GM21526 (cell line): ENCODE results near the gene TMEM106B.
"Not testable (repeated sequence)": the region's sequence is repeated elsewhere in the genome, so short reads cannot be mapped to it uniquely, and the experiment has no call there.

ENCODE experiments used
- ATAC-seq: cut with Tn5 transposase; IDR thresholded peaks from one replicate; pipeline ENCODE4 v1.9.1; 2021; ENCODE audit warnings: moderate library complexity; ENCODE audit not compliant: unreplicated experiment, low FRiP score

Gene TMEM106B

GRCh38 chr7:12211054-12211710, at the start of gene TMEM106B:
TSS of gene TMEM106B (plus strand) at chr7:12211294. CDS start at chr7:12214811, 3,517 bp downstream.
- peak; percentile 98 for ATAC-seq

- no peak for ATAC-seq
Observed at GRCh38 chr7:12162415-12163113, 48.5 kb upstream of the TMEM106B start.

- not testable (repeated sequence) for ATAC-seq
Observed at GRCh38 chr7:12168065-12168464, 43.0 kb upstream of the TMEM106B start.

DNA sequence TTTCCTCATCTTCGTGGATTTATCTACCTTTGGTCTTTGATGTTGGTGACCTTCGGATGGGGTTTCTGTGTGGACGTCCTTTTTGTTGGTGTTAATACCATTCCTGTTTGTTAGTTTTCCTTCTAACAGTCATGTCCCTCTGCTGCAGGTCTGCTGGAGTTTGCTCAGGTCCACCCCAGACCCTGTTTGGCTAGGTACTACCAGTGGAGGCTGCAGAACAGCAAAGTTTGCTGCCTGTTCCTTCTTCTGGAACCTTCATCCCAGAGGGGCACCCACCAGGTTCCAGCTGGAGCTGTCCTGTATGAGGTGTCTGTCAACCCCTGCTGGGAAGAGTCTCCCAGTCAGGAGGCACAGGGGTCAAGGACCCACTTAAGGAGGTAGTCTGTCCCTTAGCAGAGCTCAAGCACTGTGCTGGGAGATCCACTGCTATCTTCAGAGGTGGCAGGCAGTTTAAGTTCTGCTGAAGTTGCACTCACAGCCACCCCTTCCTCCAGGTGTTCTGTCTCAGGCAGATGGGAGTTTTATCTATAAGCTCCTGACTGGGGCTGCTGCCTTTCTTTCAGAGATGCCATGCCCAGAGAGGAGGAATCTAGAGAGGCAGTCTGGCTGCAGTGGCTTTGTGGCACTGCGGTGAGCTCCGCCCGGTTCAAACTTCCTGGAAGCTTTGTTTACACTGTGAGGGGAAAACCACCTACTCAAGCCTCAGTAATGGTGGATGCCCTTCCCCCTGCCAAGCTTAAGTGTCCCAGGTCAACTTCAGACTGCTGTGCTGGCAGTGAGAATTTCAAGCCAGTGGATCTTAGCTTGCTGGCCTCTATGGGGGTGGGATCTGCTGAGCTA, 40.9 kb upstream of the TMEM106B start:
- not testable (repeated sequence) for ATAC-seq

GRCh38 chr7:12173671-12174070, 37.4 kb upstream of the TMEM106B start:
- no peak for ATAC-seq

DNA sequence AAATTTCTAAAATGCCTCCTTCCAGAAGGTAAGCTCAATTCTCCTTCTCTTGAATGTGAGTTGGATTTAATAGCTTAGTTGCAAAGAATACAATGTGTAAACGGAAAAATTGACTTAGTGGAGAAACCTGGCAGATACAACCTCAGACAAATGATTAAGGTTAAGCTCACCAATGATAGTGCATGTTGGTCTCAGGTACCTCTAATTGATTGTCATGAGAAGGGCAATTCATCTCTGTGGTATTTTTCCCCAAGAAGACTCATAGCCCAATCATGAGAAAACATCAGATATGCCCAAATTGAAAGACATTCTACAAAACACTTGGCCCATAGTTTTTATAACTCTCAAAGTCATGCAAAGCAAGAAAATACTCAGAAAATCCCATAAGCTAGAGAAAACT, 36.2 kb upstream of the TMEM106B start:
- no peak for ATAC-seq

GRCh38 chr7:12178317-12178716, 32.8 kb upstream of the TMEM106B start:
- ATAC-seq = no peak

DNA sequence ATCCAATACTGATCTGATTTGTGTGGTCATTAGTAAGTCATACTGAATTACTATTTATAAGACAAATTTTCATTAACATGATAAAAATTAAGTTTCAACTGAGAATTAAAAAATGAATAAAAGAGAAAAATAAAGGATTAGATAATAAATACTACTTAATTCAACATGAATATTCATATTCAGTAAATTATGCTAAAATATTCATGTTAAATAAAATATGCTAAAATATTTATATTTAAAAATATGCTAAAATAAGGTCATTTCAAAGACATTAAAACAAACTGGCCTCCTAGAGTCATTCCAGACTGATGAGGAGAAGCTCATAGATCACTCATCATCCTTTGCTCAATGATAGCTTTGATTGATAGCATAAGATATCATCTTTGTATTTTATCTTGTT, 16.7 kb upstream of the TMEM106B start:
- ATAC-seq = no peak

DNA sequence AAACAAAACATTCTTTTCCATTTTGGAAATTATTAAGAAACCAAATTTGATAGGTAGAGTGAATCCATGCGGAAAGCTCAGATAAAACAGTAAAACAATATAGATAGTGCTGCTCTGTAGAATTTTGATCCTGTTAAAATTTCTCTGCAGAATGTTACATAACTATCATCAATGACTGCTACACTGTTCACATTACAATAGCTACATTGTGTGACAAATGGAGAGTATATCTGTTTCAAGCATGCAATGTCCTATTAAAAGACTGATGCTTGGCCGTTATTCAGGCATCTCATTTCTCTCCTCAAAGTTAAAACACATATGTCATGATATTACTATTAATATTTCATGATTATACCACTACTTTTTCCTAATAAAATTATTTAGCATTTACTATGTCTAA, 14.7 kb upstream of the TMEM106B start:
- no peak for ATAC-seq

DNA sequence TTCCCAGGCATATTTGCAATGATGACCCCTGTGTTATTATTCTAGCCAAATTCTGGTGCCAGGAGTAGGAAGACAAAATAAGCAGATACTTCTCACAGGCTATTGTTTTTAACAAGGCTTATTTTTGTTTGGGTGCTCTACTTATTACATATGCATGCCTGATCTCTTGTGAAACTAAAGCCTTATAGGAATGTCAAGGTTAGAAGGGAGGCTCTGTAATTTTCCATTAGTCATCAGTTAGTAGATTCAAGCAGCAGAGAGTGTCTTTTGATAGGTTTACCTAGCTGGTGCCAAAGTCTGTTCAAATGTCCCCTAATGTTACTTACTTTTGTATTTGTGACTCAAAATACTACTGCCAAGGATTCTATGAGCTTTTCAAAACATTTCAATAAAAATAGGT, 11.7 kb upstream of the TMEM106B start:
- no peak for ATAC-seq

GRCh38 chr7:12207046-12207445, 4.0 kb upstream of the TMEM106B start:
- no peak for ATAC-seq

- ATAC-seq = no peak
Observed at GRCh38 chr7:12209221-12209620, 1.9 kb upstream of the TMEM106B start.

GRCh38 chr7:12210179-12211053, 678 bp upstream of the TMEM106B start:
- peak; percentile 32 for ATAC-seq

- ATAC-seq = no peak
Observed at GRCh38 chr7:12211711-12212485, 804 bp downstream of the TMEM106B start.

GRCh38 chr7:12217311-12217710, 6.2 kb downstream of the TMEM106B start:
- no peak for ATAC-seq

- no peak for ATAC-seq
Observed at GRCh38 chr7:12220389-12221046, 9.4 kb downstream of the TMEM106B start.

- ATAC-seq = no peak
Observed at GRCh38 chr7:12221414-12221813, 10.3 kb downstream of the TMEM106B start.

- ATAC-seq = peak; percentile 85
Observed at GRCh38 chr7:12222889-12223579, 11.9 kb downstream of the TMEM106B start.
